Activated CD4-positive, alpha-beta T cell treated with anti-CD3 and anti-CD28 coated beads, Interleukin-2, amount 50 U/mL, for 24 hours (primary cell): Measurements from ENCODE around the gene TM4SF1.

Experiments
- DNase-seq, 2 donors: peaks; one replicate each; pipeline ENCODE4 v3.0.0-alpha.2; 2020; ENCODE audit warnings: low read depth in 1 of 2, low spot score in 1 of 2

The TM4SF1 gene

GRCh38 chr3:149375501-149376196 is 1.8 kb downstream of the TM4SF1 start:
- no peak for DNase-seq

DNA sequence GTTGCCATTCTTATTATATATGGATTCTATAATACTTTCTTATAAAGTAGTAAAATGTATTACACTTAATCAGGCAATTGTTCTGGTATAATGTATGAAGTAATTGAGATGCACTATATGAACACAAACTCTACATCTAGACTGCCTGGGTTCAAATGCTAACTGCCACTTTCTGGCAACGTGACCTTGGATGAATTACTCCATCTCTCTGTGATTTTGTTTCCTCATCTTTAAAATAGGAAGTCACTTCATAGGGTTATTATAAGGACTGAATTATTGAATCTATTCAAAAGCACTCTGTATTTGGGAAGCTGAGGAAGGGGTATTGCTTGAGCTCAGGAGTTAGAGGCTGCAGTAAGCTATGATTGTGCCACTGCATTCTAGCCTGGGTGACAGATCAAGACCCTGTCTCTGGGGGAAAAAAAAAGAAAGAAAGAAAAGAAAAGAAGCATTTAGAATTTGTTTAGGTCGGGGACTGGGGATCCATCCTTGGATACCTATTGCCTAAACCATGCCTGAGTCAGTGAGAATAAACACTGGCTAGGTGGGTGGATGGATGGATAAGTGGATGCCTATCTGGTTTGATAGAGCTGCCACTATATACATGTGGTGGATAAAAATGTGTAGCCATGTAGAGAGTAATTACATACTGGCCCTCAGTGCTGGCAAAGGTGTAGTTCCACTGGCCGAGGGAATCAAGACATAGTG is 2.5 kb downstream of the TM4SF1 start:
- no peak for DNase-seq

DNA sequence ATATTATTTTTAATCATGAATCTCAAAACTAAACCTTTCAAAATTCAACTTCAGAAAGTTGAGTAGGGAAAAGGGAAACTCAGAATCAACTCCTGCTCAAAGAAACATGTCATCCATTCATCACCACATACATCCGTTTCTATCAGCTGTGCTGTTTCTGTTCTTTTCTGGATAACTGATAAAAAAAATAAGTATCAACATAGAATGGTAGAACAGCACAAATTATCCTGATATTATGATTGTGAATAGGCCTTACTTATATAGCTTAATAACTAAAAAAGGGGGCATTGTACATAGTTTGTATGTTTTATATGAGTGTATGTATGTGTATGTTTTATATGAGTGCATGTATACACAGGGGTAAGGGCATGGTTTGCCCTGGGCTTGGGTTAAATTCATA is 3.1 kb downstream of the TM4SF1 start:
- no peak for DNase-seq

GRCh38 chr3:149373235-149374125 is 4.0 kb downstream of the TM4SF1 start:
- DNase-seq, result no peak

DNA sequence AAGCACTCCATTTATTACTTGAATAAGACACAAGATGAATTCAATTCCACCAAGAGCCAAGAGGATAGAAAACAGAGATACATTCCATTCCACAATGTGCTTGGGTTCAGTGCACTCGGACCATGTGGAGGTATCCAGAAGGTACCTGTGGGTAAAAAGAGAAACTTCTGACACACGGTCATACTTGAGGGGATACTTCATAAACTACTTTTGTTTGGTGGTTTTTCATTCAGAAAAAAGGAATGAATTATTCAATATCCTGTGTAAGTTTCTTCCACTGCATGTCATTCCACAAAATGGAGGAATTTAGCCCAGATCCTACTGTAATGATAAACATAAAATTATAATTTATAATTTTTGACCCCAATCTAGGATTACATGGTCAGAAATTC is 5.7 kb downstream of the TM4SF1 start:
- DNase-seq, result no peak

- DNase-seq, result no peak
These were observed 6.3 kb downstream of the TM4SF1 start for GRCh38 chr3:149371001-149371722.

GRCh38 chr3:149369991-149370866 is 7.2 kb downstream of the TM4SF1 start:
- no peak for DNase-seq

GRCh38 chr3:149368674-149369497 is 8.6 kb downstream of the TM4SF1 start:
- no peak for DNase-seq

GRCh38 chr3:149368201-149368673 is 9.2 kb downstream of the TM4SF1 start:
- DNase-seq, result no peak

DNA sequence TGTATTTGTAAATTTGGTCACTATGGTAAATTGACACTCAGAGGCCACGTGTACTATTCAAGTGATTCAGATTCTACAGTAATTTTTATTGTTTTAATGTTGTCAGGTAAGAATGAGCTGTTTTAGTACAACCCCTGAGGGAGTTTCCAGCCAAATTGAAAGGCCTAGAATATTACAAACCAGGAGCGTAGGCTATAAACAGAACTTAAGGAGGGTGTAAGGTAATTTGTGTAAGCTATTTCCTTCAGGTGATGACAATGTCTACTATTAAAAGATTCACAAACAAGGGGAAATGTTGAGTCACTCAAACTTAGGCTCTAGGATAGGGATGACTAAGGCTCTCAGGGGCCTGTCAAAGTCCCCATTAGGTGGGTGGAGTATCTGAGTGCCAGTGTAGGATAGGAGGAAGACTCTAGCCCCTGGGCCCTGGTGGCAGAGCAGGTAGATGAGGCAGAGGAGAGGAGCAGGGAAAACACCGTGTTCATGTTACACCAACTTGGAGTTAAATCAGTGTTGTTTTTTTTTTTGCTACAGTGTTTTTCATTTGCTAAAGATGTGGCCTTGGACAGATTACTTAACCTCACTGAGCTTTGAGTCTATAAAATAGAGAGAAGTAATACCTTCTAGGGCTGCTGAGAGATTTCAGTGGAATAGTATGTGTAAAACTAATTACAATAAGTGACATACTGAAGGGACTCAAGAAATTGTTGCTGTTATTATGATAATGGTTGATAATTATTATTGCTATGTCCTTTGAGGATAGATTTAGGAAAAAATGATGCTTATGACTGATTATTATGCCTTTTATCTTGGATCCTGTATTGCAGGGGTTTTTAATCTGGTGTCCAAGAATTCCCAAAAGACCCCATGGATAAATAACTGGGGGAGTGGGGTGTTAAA is 10.3 kb downstream of the TM4SF1 start:
- DNase-seq, result no peak

GRCh38 chr3:149366031-149366430 is 11.4 kb downstream of the TM4SF1 start:
- no peak for DNase-seq

DNA sequence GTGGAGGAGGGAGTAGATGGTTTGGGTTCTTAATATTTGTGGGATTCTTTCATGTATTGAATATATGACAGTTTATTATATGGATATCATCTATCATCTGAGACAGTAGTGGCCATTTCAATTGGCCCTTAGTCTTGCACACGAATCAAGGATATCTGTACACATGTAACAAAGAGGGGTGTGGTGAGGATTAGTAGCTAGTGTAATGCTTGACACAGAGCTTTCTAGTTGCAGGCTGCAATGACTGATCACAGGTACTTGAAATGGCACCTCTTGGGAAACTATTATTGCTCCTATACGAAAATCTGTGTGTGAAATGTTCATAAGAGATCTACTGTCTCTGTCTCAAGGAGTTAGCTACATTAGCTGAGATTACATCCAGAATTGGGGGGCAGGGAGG is 12.8 kb downstream of the TM4SF1 start:
- DNase-seq, result no peak

- DNase-seq, result no peak
These were observed 14.4 kb downstream of the TM4SF1 start for GRCh38 chr3:149363053-149363452.

GRCh38 chr3:149362366-149362765 is 15.1 kb downstream of the TM4SF1 start:
- no peak for DNase-seq

- no peak for DNase-seq
These were observed 20.8 kb downstream of the TM4SF1 start for GRCh38 chr3:149356630-149357029.

DNA sequence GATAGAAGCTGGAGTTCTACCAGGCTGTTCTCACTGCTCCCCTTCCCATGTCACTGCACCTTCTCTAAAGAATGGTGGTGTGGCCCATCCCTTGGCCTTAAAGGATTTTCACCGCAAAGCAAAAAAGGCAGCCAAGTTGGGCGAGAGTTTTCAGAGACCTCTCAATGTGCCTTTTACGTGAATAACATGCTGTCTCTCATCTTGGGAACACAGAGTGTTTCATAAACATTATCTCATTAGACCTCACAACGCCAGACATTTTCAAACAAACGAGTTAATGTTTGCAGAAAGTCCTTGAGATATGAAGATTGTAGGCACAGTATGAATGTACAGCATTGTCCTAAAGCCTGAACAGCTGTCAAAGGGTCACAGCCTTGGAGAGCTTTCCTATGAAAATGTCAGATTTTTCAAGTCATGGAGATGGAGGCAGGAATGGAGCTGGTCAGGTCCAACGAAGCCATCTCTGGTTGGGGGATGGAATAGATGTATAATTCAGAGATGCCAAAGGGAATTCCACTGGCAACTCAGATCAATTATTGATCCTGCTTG is 21.3 kb downstream of the TM4SF1 start:
- DNase-seq, result no peak

- DNase-seq, result no peak
These were observed 23.8 kb downstream of the TM4SF1 start for GRCh38 chr3:149353581-149354184.
